Heart left ventricle (tissue), 13 donors: Measurements from ENCODE around the gene FAM200A.

ENCODE experiments used
- CTCF ChIP-seq, 12 donors: fragments of 200-600 bp; sonication (generic) in 4 of 12; IDR thresholded peaks; one replicate each; pipeline versions ENCODE4 v1.5.0 to v1.8.0; 2018 to 2022; ENCODE audit warnings: antibody characterized with exemption in 12 of 12, mild to moderate bottlenecking in 5 of 12
- POLR2A ChIP-seq, 2 donors: fragments of 450-650 bp; IDR thresholded peaks; one replicate each; pipeline ENCODE4 v1.6.1; 2017; ENCODE audit warnings: antibody characterized with exemption in 2 of 2, mild to moderate bottlenecking in 2 of 2, moderate library complexity in 2 of 2
- donor health status: ischemic (EF 13 %, LVEDD 7.1; RV severe dilation, severe dysfunction).
- donor health status: DM: no; HTN: yes; CAD: no.
- donor health status: DM: no; HTN: no; CAD: no.
- donor health status: ischemic (EF 25% LVEDD 6.9; RV normal size, moderate dysfunction).
- donor health status: ischemic (EF 25% LVEDD 5.7; RV mildly dilated, moderate dysfunction).
- donor health status: ischemic (EF 35%, LVEDD 5.7; RV mildly dilated, moderate dysfunction).
- donor health status: nonischemic (EF 11% LVEDD 7.7; RV severe dilation, severe dysfunction).
- donor health status: DM: yes; HTN: yes; CAD: no.
- donor health status: PGD.
- donor health status: ischemic (EF 29% LVEDD 5.4; RV normal size, mild dysfunction).
- donor health status: nonischemic (EF 23%, LVEDD 6.1; RV moderate dilation, normal function).

GRCh38 chr7:99562114-99562784 is 10.3 kb upstream of the FAM200A start:
- TF ChIP-seq CTCF (IDR thresholded peaks at IDR 0.05) (no peak), POLR2A (IDR thresholded peaks at IDR 0.05) (no peak)
